Colonic mucosa (tissue), 4 donors: ENCODE results near the gene UCK1. TPM values are rescaled to one million over a fixed set of nuclear protein-coding genes. Genes with fewer than 3 reads are reported as not detected.
A peak's percentile ranks its signal among the peaks of the same experiment; 100 is the strongest.

Experiments used
- DNase-seq: peaks from one replicate; pipeline ENCODE4 v3.0.0-alpha.2; 2020
- H3K27ac ChIP-seq: fragments of 200-600 bp; one replicate; pipeline ENCODE4 v1.8.0; 2021
- H3K27me3 ChIP-seq: fragments of 200-600 bp; one replicate; pipeline ENCODE4 v1.8.0; 2021
- H3K36me3 ChIP-seq: fragments of 200-600 bp; one replicate; pipeline ENCODE4 v1.8.0; 2021
- H3K4me1 ChIP-seq: fragments of 200-600 bp; one replicate; pipeline ENCODE4 v1.8.0; 2021; ENCODE audit warnings: mild to moderate bottlenecking
- H3K4me3 ChIP-seq: fragments of 200-600 bp; one replicate; pipeline ENCODE4 v1.8.0; 2021
- H3K9ac ChIP-seq, 2 donors: one replicate each; pipeline ENCODE4 v1.7.0; 2013; ENCODE audit warnings: control low read depth in 2 of 2, low read depth in 2 of 2, low read length in 2 of 2
- H3K9me3 ChIP-seq: fragments of 200-600 bp; one replicate; pipeline ENCODE4 v1.8.0; 2021
- CTCF ChIP-seq: fragments of 200-600 bp; IDR thresholded peaks from one replicate; pipeline ENCODE4 v1.8.0; 2022; ENCODE audit warnings: antibody characterized with exemption, mild to moderate bottlenecking
- intact Hi-C: fragments of 100-400 bp; cut with DNase I; formaldehyde crosslinking; loops from one replicate; pipeline ENCODE4 v1.14.1; 2022
- total RNA-seq, 2 donors: library from RNA; stranded (reverse); fragmentation: NEBNext Ultra II Directional in 1 of 2; extraction: Animal tissue kit (Norgen Biotek cat#: 25700) in 1 of 2; gene quantifications; one replicate each; pipeline ENCODE4 v1.2.1, GENCODE V29; 2021
- donor health status: healthy.
- donor health status: DM: no; HTN: no; CAD: no.
- donor health status: DM: no; HTN: no; CAD: no.

Gene UCK1
- total RNA-seq, 2 donors from 2014 or later, result 20.2 to 29.3 TPM

- no peak overlapping the region for H3K9ac ChIP-seq
- no peak overlapping the region for H3K27ac ChIP-seq
- H3K36me3 ChIP-seq, result peaks cover 5% of the 10 kb centered on the region
- intact Hi-C loops, result no loop called here
- H3K4me1 ChIP-seq, result no peaks in the 10 kb centered on the region
- H3K4me3 ChIP-seq, result no peak overlapping the region
- DNase-seq, result no peak
- TF ChIP-seq CTCF, result no peak
- H3K27me3 ChIP-seq, result no peaks in the 10 kb centered on the region
- H3K9me3 ChIP-seq, result no peaks in the 10 kb centered on the region
Measured at GRCh38 chr9:131522257-131523085, 8.6 kb downstream of the UCK1 start.

- H3K27me3 ChIP-seq, result no peaks in the 10 kb centered on the region
- H3K9ac ChIP-seq, result no peak overlapping the region
- peaks cover 5% of the 10 kb centered on the region for H3K36me3 ChIP-seq
- DNase-seq, result no peak
- H3K27ac ChIP-seq, result no peak overlapping the region
- H3K4me3 ChIP-seq, result no peak overlapping the region
- no peaks in the 10 kb centered on the region for H3K4me1 ChIP-seq
- TF ChIP-seq CTCF, result no peak
- H3K9me3 ChIP-seq, result no peaks in the 10 kb centered on the region
- intact Hi-C loops, result no loop called here
Measured at GRCh38 chr9:131521822-131522221, 9.2 kb downstream of the UCK1 start.

GRCh38 chr9:131521203-131521602, 9.9 kb downstream of the UCK1 start:
- H3K9me3 ChIP-seq, result no peaks in the 10 kb centered on the region
- TF ChIP-seq CTCF, result no peak
- no peaks in the 10 kb centered on the region for H3K4me1 ChIP-seq
- DNase-seq, result no peak
- H3K36me3 ChIP-seq, result peaks cover 2% of the 10 kb centered on the region
- H3K27ac ChIP-seq, result no peak overlapping the region
- H3K27me3 ChIP-seq, result no peaks in the 10 kb centered on the region
- H3K4me3 ChIP-seq, result no peak overlapping the region
- no peak overlapping the region for H3K9ac ChIP-seq
- intact Hi-C loops, result no loop called here

GRCh38 chr9:131520503-131520902, 10.6 kb downstream of the UCK1 start:
- TF ChIP-seq CTCF, result no peak
- H3K36me3 ChIP-seq, result no peaks in the 10 kb centered on the region
- intact Hi-C loops, result no loop called here
- H3K9me3 ChIP-seq, result no peaks in the 10 kb centered on the region
- no peak overlapping the region for H3K4me3 ChIP-seq
- no peaks in the 10 kb centered on the region for H3K4me1 ChIP-seq
- DNase-seq, result no peak
- no peaks in the 10 kb centered on the region for H3K27me3 ChIP-seq
- H3K27ac ChIP-seq, result no peak overlapping the region
- H3K9ac ChIP-seq, result no peak overlapping the region

GRCh38 chr9:131518553-131518952, 12.5 kb downstream of the UCK1 start:
- Histone ChIP-seq H3K9me3 (no peaks in the 10 kb centered on the region), H3K4me1 (no peaks in the 10 kb centered on the region), H3K27ac (no peak overlapping the region), H3K36me3 (peaks cover 4% of the 10 kb centered on the region), H3K9ac (peak overlapping the region in 1 of 2 donors; percentile 4), H3K4me3 (no peak overlapping the region), H3K27me3 (no peaks in the 10 kb centered on the region)
- no peak for DNase-seq
- intact Hi-C loops, result no loop called here
- TF ChIP-seq CTCF, result no peak
